GM12878 (cell line): Measurements from ENCODE around the gene RPL37A.

Experiments
- CTCF ChIP-seq, 3 experiments: IDR thresholded peaks in 2 of 3; conservative IDR thresholded peaks in 1 of 3; 2 replicates each; pipeline ENCODE4 v1.5.1; 2011; ENCODE audit warnings: low read depth in 3 of 3, low read length in 3 of 3, mild to moderate bottlenecking in 3 of 3, control low read depth in 2 of 3, moderate library complexity in 2 of 3, inconsistent platforms in 1 of 3, mixed read lengths in 1 of 3; ENCODE audit not compliant: control insufficient read depth in 2 of 3, insufficient read depth in 1 of 3; ENCODE audit errors: extremely low read depth in 1 of 3
- ETV6 ChIP-seq, 2 experiments: fragments of 450-650 bp in 1 of 2; IDR thresholded peaks in 1 of 2; conservative IDR thresholded peaks in 1 of 2; 2 replicates each; pipeline ENCODE4 v1.6.1; 2014; ENCODE audit warnings: antibody characterized with exemption in 1 of 2, borderline replicate concordance in 1 of 2, low read depth in 1 of 2, mild to moderate bottlenecking in 1 of 2, moderate library complexity in 1 of 2
- KDM1A ChIP-seq: fragments of 200-600 bp; sonication (generic); IDR thresholded peaks from 2 replicates; pipeline ENCODE4 v1.6.1; 2016; ENCODE audit warnings: borderline replicate concordance

GRCh38 chr2:216490061-216490460, 8.6 kb upstream of the RPL37A start:
- TF ChIP-seq KDM1A = no peak
- TF ChIP-seq CTCF (IDR thresholded peaks at IDR 0.05 in 2 of 3, conservative IDR thresholded peaks at IDR 0.05 in 1 of 3; ENCODE audit: control insufficient read depth in 2 of 3, extremely low read depth in 1 of 3, insufficient read depth in 1 of 3, low read depth in 3 of 3, low read length in 3 of 3) = no peak
- TF ChIP-seq ETV6 (conservative IDR thresholded peaks at IDR 0.05 in 1 of 2, IDR thresholded peaks at IDR 0.05 in 1 of 2; ENCODE audit: borderline replicate concordance in 1 of 2, low read depth in 1 of 2) = no peak
